Measurements from ENCODE around the gene KCNC1.

KCNC1 gene

DNA sequence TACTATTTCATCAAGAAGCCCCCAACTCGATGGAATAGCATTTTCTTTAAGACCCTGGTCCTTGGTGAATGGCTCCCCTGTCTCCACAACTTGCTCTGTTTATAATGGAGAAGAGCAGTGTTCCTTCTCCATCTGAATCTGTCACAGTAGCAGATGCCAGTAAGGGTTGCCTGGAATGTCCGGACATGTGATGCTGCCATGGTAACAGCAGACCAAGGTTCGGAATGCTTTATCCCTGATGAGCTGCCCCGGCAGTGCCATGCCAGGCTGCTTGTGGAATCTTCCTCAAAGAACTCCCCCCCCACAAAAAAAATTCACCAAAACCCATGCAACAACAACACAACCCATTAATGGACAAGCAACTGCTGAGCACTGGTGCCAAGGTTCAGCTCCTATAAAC lies 72.5 kb downstream of the KCNC1 start:
- no peaks in the 10 kb centered on the region for H3K27me3 ChIP-seq (ENCODE audit: control insufficient read depth, insufficient read depth, low read length)
- H3K4me1 ChIP-seq (ENCODE audit: control insufficient read depth, insufficient read depth, low read length) = peaks cover 5% of the 10 kb centered on the region
- H3K4me3 ChIP-seq (ENCODE audit: low read length) = no peak overlapping the region
- no peak overlapping the region for H3K9ac ChIP-seq (ENCODE audit: low read depth, low read length)
- H3K9me3 ChIP-seq (replicated peaks; ENCODE audit: low read length) = no peaks in the 10 kb centered on the region
- H3K4me2 ChIP-seq (ENCODE audit: low read length) = no peak overlapping the region
- no peaks in the 10 kb centered on the region for H3K36me3 ChIP-seq (ENCODE audit: insufficient read depth, low read length)

DNA sequence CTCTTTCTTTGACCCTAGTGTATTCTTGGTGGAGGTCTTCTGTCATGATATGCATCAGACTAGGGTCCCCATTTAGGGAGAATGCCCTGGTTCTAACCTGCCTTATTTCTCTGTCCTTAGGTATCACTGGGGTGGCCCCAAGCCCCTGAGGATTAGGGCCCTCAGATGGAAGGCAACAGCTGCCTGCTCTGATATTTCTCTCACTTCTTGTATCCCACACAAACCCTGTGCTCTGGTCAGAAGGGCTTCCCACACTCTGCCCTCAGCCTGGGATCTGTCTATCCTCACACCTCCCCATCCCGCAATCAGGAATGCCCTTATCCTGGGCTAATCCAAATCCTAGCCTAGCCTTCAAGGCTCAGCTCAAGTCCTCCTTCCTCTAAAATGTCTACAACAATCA lies 75.5 kb downstream of the KCNC1 start:
- Histone ChIP-seq H3K4me1 (ENCODE audit: control insufficient read depth, insufficient read depth, low read length) (peaks cover 11% of the 10 kb centered on the region), H3K27me3 (ENCODE audit: control insufficient read depth, insufficient read depth, low read length) (no peaks in the 10 kb centered on the region), H3K9me3 (replicated peaks; ENCODE audit: low read length) (no peaks in the 10 kb centered on the region), H3K4me2 (ENCODE audit: low read length) (no peak overlapping the region), H3K9ac (ENCODE audit: low read depth, low read length) (no peak overlapping the region), H3K4me3 (ENCODE audit: low read length) (no peak overlapping the region), H3K36me3 (ENCODE audit: insufficient read depth, low read length) (no peaks in the 10 kb centered on the region)

DNA sequence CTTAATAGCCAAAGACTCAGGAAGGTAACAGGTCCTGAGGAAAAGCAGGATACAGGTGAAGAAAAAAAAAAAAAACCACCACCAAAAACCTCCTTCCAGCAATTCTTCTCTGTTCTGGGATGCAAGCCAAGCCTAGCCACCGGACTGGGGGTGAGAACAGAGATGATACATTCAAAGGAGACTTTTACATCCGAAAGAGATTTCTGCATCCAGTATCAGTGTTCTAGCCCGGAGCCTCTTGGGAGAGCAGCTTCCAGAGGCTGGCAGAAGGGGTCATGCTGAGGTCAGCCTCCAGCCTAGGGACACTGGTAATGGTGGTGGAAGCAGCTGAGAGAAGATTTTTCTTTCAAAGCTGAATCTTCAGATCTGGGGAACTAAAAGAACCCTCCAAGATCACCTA lies 76.2 kb downstream of the KCNC1 start:
- Histone ChIP-seq H3K9me3 (replicated peaks; ENCODE audit: low read length) (no peaks in the 10 kb centered on the region), H3K9ac (ENCODE audit: low read depth, low read length) (no peak overlapping the region), H3K4me3 (ENCODE audit: low read length) (no peak overlapping the region), H3K36me3 (ENCODE audit: insufficient read depth, low read length) (no peaks in the 10 kb centered on the region), H3K4me1 (ENCODE audit: control insufficient read depth, insufficient read depth, low read length) (peaks cover 11% of the 10 kb centered on the region), H3K27me3 (ENCODE audit: control insufficient read depth, insufficient read depth, low read length) (no peaks in the 10 kb centered on the region), H3K4me2 (ENCODE audit: low read length) (no peak overlapping the region)

DNA sequence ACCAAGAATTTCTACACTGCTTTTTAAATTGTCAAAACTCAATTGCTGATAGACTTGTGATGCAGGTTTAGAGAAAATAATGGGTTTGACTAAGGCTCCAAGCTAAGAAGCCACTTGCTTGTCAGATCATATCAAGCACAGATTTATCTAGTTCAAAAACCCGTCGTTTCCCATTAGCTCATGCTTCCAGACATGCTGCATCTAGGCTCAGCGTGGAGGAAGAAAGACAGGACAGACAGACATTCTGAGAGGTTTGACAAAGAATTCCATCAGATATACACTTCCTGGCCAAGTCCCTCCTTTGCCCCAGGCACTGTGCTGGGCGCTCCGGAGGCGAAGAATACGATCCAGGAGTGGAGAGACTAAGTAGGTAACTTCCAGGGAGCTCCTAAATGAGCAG lies 76.8 kb downstream of the KCNC1 start:
- Histone ChIP-seq H3K27me3 (ENCODE audit: control insufficient read depth, insufficient read depth, low read length) (no peaks in the 10 kb centered on the region), H3K36me3 (ENCODE audit: insufficient read depth, low read length) (no peaks in the 10 kb centered on the region), H3K4me2 (ENCODE audit: low read length) (no peak overlapping the region), H3K9ac (ENCODE audit: low read depth, low read length) (no peak overlapping the region), H3K9me3 (replicated peaks; ENCODE audit: low read length) (no peaks in the 10 kb centered on the region), H3K4me3 (ENCODE audit: low read length) (no peak overlapping the region), H3K4me1 (ENCODE audit: control insufficient read depth, insufficient read depth, low read length) (peaks cover 11% of the 10 kb centered on the region)

DNA sequence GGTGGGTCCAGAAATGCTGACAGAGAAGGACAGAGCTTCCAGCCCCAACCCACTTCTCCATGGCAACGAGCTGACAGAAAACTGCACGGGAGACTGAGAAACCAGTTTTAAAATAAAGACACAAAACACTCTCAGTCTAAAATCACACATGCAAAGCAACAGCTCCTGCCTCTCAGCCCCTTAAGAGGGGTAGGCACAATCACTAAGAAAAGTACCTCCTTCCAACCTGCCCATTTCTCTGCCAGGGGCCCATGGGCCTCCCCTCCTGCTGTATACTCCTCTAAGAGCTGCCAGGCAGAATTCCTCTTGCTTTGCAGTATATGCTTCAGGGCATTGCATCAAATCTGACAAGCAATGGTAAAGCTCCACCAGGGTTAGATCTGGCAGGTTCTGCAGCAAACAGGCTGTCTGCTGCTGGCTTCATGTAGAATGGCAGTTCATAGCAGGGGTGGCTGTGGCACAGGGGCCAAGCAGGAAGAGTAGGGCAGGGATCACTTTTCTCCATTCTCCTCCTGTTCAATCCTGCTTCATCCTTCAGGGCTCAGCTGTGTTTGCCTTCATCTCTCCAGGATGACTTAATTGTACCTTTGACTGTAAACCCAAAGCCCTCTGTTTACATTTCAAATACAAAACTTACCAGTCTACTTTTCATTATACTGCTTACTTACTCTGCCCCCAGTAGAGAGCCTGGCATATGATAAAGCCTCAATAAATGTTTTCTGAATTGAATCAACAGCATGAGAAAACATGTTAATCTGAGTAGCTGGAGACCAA lies 77.7 kb downstream of the KCNC1 start:
- no peak overlapping the region for H3K4me3 ChIP-seq (ENCODE audit: low read length)
- H3K4me2 ChIP-seq (ENCODE audit: low read length) = no peak overlapping the region
- H3K9me3 ChIP-seq (replicated peaks; ENCODE audit: low read length) = no peaks in the 10 kb centered on the region
- H3K36me3 ChIP-seq (ENCODE audit: insufficient read depth, low read length) = no peaks in the 10 kb centered on the region
- H3K4me1 ChIP-seq (ENCODE audit: control insufficient read depth, insufficient read depth, low read length) = peaks cover 11% of the 10 kb centered on the region
- H3K9ac ChIP-seq (ENCODE audit: low read depth, low read length) = no peak overlapping the region
- H3K27me3 ChIP-seq (ENCODE audit: control insufficient read depth, insufficient read depth, low read length) = no peaks in the 10 kb centered on the region

DNA sequence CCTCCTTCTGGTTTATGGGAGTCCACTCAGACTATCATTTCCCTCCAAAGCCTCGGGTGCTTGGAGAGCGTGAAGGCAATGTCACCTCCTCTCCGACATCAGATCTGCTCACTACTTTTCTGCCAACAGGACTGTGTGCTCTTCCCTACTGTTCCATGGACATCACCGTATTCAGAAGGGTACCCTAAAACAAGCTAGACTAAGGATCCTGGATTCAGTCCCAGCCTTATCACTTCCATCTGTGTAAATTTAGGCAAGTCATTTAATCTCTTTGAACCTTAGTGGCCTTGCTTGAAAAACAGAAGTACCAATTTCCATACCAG lies 78.2 kb downstream of the KCNC1 start:
- no peaks in the 10 kb centered on the region for H3K36me3 ChIP-seq (ENCODE audit: insufficient read depth, low read length)

DNA sequence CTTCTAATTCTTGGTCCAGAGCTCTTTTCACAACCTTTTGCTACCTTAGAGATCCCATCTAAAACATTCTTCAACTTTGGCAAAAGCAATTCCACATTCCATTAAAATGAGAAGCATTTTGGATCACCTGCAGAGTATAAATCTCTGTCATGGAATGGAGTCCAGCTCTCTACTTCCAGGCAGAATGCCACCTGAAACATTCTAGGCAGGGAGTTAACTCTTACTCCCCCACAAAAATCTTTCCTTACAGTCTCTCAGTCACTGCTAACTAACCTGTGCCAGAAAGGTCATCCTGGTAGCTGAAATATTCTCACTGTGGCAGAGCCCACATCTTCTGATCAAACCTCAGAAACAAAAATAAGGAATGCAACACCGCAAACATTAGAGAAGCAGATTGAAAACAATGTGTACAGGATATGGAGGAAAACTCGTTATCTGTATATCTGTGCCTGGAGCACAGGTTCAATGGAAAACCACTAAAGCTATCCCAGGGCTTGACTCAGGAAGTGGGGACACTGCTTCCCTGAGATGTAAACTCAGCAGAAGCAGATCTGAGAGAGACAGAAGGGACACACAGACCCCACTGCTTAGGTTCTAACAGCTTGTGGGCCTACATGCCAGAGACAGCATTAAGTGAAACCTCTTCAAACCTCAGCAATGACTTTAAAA lies 78.9 kb downstream of the KCNC1 start:
- no peaks in the 10 kb centered on the region for H3K36me3 ChIP-seq (ENCODE audit: insufficient read depth, low read length)
- H3K27me3 ChIP-seq (ENCODE audit: control insufficient read depth, insufficient read depth, low read length) = no peaks in the 10 kb centered on the region
- H3K4me1 ChIP-seq (ENCODE audit: control insufficient read depth, insufficient read depth, low read length) = peaks cover 11% of the 10 kb centered on the region
- H3K4me2 ChIP-seq (ENCODE audit: low read length) = no peak overlapping the region
- H3K9me3 ChIP-seq (replicated peaks; ENCODE audit: low read length) = no peaks in the 10 kb centered on the region
- H3K4me3 ChIP-seq (ENCODE audit: low read length) = no peak overlapping the region
- H3K9ac ChIP-seq (ENCODE audit: low read depth, low read length) = no peak overlapping the region

More for the DNA sequence above, 78.2 kb downstream of the KCNC1 start:
- Histone ChIP-seq H3K4me3 (ENCODE audit: low read length) (no peak overlapping the region), H3K27me3 (ENCODE audit: control insufficient read depth, insufficient read depth, low read length) (no peaks in the 10 kb centered on the region), H3K9ac (ENCODE audit: low read depth, low read length) (no peak overlapping the region), H3K4me1 (ENCODE audit: control insufficient read depth, insufficient read depth, low read length) (peaks cover 11% of the 10 kb centered on the region), H3K4me2 (ENCODE audit: low read length) (no peak overlapping the region), H3K9me3 (replicated peaks; ENCODE audit: low read length) (no peaks in the 10 kb centered on the region)

DNA sequence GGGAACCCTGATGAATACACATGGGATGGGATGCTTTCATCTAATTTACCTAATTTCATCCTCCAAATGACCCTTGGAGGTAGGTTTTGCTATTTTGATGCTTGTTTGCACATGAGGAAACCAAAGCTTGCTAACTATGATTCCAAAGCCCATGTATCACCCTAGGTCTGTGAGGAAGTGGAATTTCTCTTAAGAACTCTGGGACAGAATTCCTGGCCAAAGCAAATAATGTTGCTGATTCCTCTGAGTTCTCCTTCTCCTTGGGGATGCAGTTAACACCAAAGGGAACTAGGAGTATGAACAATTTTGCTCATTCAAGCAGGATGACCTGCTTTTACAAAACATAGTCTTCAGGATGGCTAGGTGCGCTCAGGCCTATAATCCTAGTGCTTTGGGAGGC lies 80.0 kb downstream of the KCNC1 start:
- Histone ChIP-seq H3K4me1 (ENCODE audit: control insufficient read depth, insufficient read depth, low read length) (peaks cover 11% of the 10 kb centered on the region), H3K9ac (ENCODE audit: low read depth, low read length) (no peak overlapping the region), H3K4me3 (ENCODE audit: low read length) (no peak overlapping the region), H3K9me3 (replicated peaks; ENCODE audit: low read length) (no peaks in the 10 kb centered on the region), H3K36me3 (ENCODE audit: insufficient read depth, low read length) (no peaks in the 10 kb centered on the region), H3K4me2 (ENCODE audit: low read length) (no peak overlapping the region), H3K27me3 (ENCODE audit: control insufficient read depth, insufficient read depth, low read length) (no peaks in the 10 kb centered on the region)

DNA sequence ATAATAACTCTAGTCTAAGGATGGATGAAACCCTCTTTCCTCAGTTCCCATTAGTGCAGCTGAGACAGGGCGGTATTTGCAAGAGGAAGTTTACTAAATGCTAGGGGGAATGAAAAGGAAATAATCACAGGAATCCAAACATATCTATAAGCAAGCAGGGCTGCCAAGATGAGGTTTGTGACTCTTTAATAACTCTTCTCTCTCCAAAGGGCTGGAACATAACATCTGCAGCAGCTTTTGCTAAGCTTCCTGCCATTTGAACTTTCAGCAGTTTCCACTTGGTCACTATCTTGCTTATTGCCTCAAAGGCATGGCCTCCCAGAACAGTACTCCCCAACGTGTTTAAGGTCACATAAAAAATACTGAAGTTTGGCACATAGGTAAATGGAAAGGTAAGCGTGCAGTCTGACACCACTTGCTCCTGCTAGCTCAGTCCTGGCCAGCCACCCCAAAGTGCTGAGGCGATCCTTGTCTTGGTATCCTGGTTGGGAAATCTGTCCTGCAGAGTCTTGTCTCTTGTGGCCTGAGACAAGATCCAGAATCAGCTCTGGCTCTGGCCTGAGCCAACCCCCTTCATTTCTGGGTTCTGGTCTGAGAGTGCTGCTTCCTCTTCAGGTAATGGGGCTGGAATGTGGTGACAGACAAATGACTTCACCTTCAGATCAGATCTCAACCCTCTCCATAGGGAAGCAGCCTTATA lies 81.8 kb downstream of the KCNC1 start:
- H3K4me1 ChIP-seq (ENCODE audit: control insufficient read depth, insufficient read depth, low read length) = peaks cover 6% of the 10 kb centered on the region
- H3K4me3 ChIP-seq (ENCODE audit: low read length) = no peak overlapping the region
- H3K4me2 ChIP-seq (ENCODE audit: low read length) = no peak overlapping the region
- no peak overlapping the region for H3K9ac ChIP-seq (ENCODE audit: low read depth, low read length)
- no peaks in the 10 kb centered on the region for H3K36me3 ChIP-seq (ENCODE audit: insufficient read depth, low read length)
- no peaks in the 10 kb centered on the region for H3K9me3 ChIP-seq (replicated peaks; ENCODE audit: low read length)
- H3K27me3 ChIP-seq (ENCODE audit: control insufficient read depth, insufficient read depth, low read length) = no peaks in the 10 kb centered on the region

DNA sequence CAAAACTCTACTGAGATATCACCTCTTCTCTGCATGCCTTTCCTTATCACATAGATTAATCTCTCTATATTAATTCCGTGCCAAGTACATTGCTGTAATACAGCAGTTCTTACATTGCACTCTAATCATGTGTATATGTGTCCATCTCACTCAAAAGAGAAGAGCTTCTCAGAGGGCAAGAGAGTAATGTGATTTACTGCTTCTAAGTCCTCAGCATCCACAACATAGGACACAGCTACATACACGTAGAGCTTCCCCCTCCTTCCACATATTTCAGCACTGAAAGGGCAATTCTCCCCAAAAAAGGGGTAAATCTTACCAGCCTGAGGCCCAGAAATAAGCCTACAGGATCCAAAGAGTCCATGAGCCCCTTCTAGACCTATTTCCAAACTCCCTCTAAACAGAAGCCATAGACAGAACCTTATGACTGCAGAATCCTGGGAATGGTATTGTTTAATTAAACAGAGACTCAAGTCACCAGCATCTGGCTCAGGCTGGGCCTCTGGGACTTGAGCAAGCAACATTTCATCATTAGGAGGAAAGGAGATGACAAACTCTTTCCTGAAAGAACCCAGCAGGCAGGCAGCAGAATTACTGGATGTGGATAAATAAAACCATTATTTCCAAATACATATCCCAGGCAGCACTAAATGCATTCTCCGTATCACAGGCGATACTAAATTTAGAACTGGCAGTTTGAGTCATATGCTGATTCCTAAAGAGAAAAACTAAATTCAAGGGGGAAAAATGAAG lies 87.2 kb downstream of the KCNC1 start:
- H3K4me1 ChIP-seq (ENCODE audit: control insufficient read depth, insufficient read depth, low read length) = no peaks in the 10 kb centered on the region

DNA sequence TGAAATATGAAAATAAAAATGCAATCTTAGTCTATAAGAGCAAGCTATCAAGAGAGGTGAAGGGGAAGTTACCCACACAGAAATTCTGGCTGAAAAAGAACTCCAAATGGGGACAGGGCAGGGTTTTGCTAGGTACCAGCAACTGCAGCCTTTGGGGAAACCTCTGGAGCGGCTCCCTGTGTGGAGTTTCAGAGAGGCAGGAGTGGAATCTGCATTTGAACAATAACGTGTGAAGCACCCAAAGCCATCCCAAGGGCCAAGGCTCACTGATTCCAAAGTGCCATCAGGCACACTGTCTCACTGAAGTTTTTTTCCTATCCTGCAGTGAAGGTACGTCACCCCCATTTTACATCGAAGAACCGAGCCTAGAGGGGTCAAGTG lies 87.8 kb downstream of the KCNC1 start:
- Histone ChIP-seq H3K36me3 (ENCODE audit: insufficient read depth, low read length) (no peaks in the 10 kb centered on the region), H3K4me1 (ENCODE audit: control insufficient read depth, insufficient read depth, low read length) (no peaks in the 10 kb centered on the region), H3K27me3 (ENCODE audit: control insufficient read depth, insufficient read depth, low read length) (no peaks in the 10 kb centered on the region), H3K9ac (ENCODE audit: low read depth, low read length) (no peak overlapping the region), H3K9me3 (replicated peaks; ENCODE audit: low read length) (no peaks in the 10 kb centered on the region), H3K4me3 (ENCODE audit: low read length) (no peak overlapping the region), H3K4me2 (ENCODE audit: low read length) (no peak overlapping the region)

More for the DNA sequence above, 87.2 kb downstream of the KCNC1 start:
- H3K9me3 ChIP-seq (replicated peaks; ENCODE audit: low read length) = no peaks in the 10 kb centered on the region
- H3K9ac ChIP-seq (ENCODE audit: low read depth, low read length) = no peak overlapping the region
- H3K27me3 ChIP-seq (ENCODE audit: control insufficient read depth, insufficient read depth, low read length) = no peaks in the 10 kb centered on the region
- no peaks in the 10 kb centered on the region for H3K36me3 ChIP-seq (ENCODE audit: insufficient read depth, low read length)
- no peak overlapping the region for H3K4me2 ChIP-seq (ENCODE audit: low read length)
- no peak overlapping the region for H3K4me3 ChIP-seq (ENCODE audit: low read length)
